H9 (cell line): ENCODE measurements around the gene FHOD1. TPM values are rescaled to one million over a fixed set of nuclear protein-coding genes. Genes with fewer than 3 reads are reported as not detected.

Experiments used
- DNase-seq: peaks from one replicate; pipeline ENCODE4 v3.0.0-alpha.2; 2017
- H2AFZ ChIP-seq: one replicate; pipeline ENCODE4 v1.6.1; 2013; ENCODE audit warnings: mild to moderate bottlenecking, low read length, control low read depth, moderate library complexity
- H2AK5ac ChIP-seq: 2 replicates; pipeline ENCODE4 v1.6.1; 2013; ENCODE audit warnings: low read length, control low read depth, mixed read lengths; ENCODE audit not compliant: insufficient read length
- H2BK120ac ChIP-seq: one replicate; pipeline ENCODE4 v1.6.1; 2013; ENCODE audit warnings: low read depth, mild to moderate bottlenecking, low read length, control low read depth, inconsistent platforms; ENCODE audit not compliant: poor library complexity, severe bottlenecking
- H2BK12ac ChIP-seq: 2 replicates; pipeline ENCODE4 v1.6.1; 2013; ENCODE audit warnings: low read length, control low read depth, mixed read lengths, low read depth; ENCODE audit not compliant: insufficient read length
- H2BK15ac ChIP-seq: 2 replicates; pipeline ENCODE4 v1.6.1; 2013; ENCODE audit warnings: low read depth, low read length, control low read depth
- H2BK20ac ChIP-seq: one replicate; pipeline ENCODE4 v1.6.1; 2013; ENCODE audit warnings: low read depth, mild to moderate bottlenecking, low read length, control low read depth, inconsistent platforms; ENCODE audit not compliant: poor library complexity, severe bottlenecking
- H2BK5ac ChIP-seq: 2 replicates; pipeline ENCODE4 v1.6.1; 2013; ENCODE audit warnings: low read length, control low read depth, mixed read lengths; ENCODE audit not compliant: insufficient read length
- H3K14ac ChIP-seq: 2 replicates; pipeline ENCODE4 v1.6.1; 2013; ENCODE audit warnings: low read length, control low read depth; ENCODE audit not compliant: insufficient read depth
- H3K18ac ChIP-seq: 2 replicates; pipeline ENCODE4 v1.6.1; 2013; ENCODE audit warnings: low read depth, mild to moderate bottlenecking, mixed read lengths, low read length, control low read depth; ENCODE audit not compliant: insufficient read length
- H3K23ac ChIP-seq: 2 replicates; pipeline ENCODE4 v1.6.1; 2013; ENCODE audit warnings: low read length, control low read depth, mixed read lengths, low read depth; ENCODE audit not compliant: insufficient read length
- H3K23me2 ChIP-seq: 2 replicates; pipeline ENCODE4 v1.6.1; 2013; ENCODE audit warnings: low read depth, mild to moderate bottlenecking, mixed read lengths, low read length, control low read depth; ENCODE audit not compliant: insufficient read length, poor library complexity, severe bottlenecking
- H3K27ac ChIP-seq: 2 replicates; pipeline ENCODE4 v1.5.1; 2013; ENCODE audit warnings: low read length, control low read depth, mixed read lengths, low read depth; ENCODE audit not compliant: insufficient read length
- H3K27me3 ChIP-seq: 2 replicates; pipeline ENCODE4 v1.6.1; 2013; ENCODE audit warnings: low read length, control low read depth, inconsistent platforms; ENCODE audit not compliant: insufficient read depth
- H3K4ac ChIP-seq: 2 replicates; pipeline ENCODE4 v1.6.1; 2013; ENCODE audit warnings: low read depth, mild to moderate bottlenecking, control low read depth, inconsistent platforms, low read length, moderate library complexity
- H3K4me1 ChIP-seq: 2 replicates; pipeline ENCODE4 v1.6.1; 2013; ENCODE audit warnings: low read length, control low read depth, inconsistent platforms; ENCODE audit not compliant: insufficient read depth
- H3K4me2 ChIP-seq: 2 replicates; pipeline ENCODE4 v1.6.1; 2013; ENCODE audit warnings: low read length, control low read depth, mixed read lengths; ENCODE audit not compliant: insufficient read length, insufficient read depth
- H3K56ac ChIP-seq: 2 replicates; pipeline ENCODE4 v1.6.1; 2013; ENCODE audit warnings: low read depth, mild to moderate bottlenecking, mixed read lengths, low read length, control low read depth; ENCODE audit not compliant: insufficient read length
- H3K79me1 ChIP-seq: 2 replicates; pipeline ENCODE4 v1.6.1; 2013; ENCODE audit warnings: low read depth, mild to moderate bottlenecking, moderate library complexity, low read length, control low read depth, inconsistent platforms; ENCODE audit not compliant: insufficient read depth, poor library complexity, severe bottlenecking
- H3K79me2 ChIP-seq: 2 replicates; pipeline ENCODE4 v1.6.1; 2013; ENCODE audit warnings: low read length, control low read depth, inconsistent platforms; ENCODE audit not compliant: insufficient read depth
- H3K9ac ChIP-seq: 2 replicates; pipeline ENCODE4 v1.6.1; 2013; ENCODE audit warnings: low read length, control low read depth, mixed read lengths; ENCODE audit not compliant: insufficient read length; ENCODE audit errors: extremely low read depth
- H3K9me3 ChIP-seq: one replicate; pipeline ENCODE4 v1.6.1; 2013; ENCODE audit warnings: low read depth, low read length, inconsistent platforms; ENCODE audit not compliant: control insufficient read depth
- H3T11ph ChIP-seq: one replicate; pipeline ENCODE4 v1.6.1; 2013; ENCODE audit warnings: mild to moderate bottlenecking, low read length, control low read depth, inconsistent platforms
- H4K20me1 ChIP-seq: one replicate; pipeline ENCODE4 v1.6.1; 2013; ENCODE audit not compliant: control insufficient read depth, insufficient read length, insufficient read depth
- H4K5ac ChIP-seq: 2 replicates; pipeline ENCODE4 v1.6.1; 2013; ENCODE audit warnings: low read depth, mild to moderate bottlenecking, mixed read lengths, low read length, control low read depth; ENCODE audit not compliant: insufficient read length
- H4K8ac ChIP-seq: replicated peaks from 2 replicates; pipeline ENCODE4 v1.6.1; 2013; ENCODE audit warnings: low read length, control low read depth, mixed read lengths, low read depth; ENCODE audit not compliant: insufficient read length
- H4K91ac ChIP-seq: 2 replicates; pipeline ENCODE4 v1.6.1; 2013; ENCODE audit warnings: low read depth, mild to moderate bottlenecking, moderate library complexity, mixed read lengths, low read length, control low read depth; ENCODE audit not compliant: insufficient read length
- H3K27ac Mint-ChIP-seq, 3 experiments: 2 replicates in 2 of 3; 3 replicates in 1 of 3; pipeline ENCODE4 v1.8.0; 2020 to 2021; ENCODE audit warnings: mixed read lengths in 3 of 3, mild to moderate bottlenecking in 1 of 3, moderate library complexity in 1 of 3
- H3K27me3 Mint-ChIP-seq: 2 replicates; pipeline ENCODE4 v1.8.0; 2021; ENCODE audit warnings: low read depth, mild to moderate bottlenecking, moderate library complexity, mixed read lengths
- H3K36me3 Mint-ChIP-seq, 3 experiments: 2 replicates in 2 of 3; 3 replicates in 1 of 3; pipeline ENCODE4 v1.8.0; 2020 to 2021; ENCODE audit warnings: low read depth in 3 of 3, mixed read lengths in 3 of 3; ENCODE audit not compliant: insufficient read depth in 1 of 3
- H3K4me1 Mint-ChIP-seq, 2 experiments: 2 replicates each; pipeline ENCODE4 v1.8.0; 2020; ENCODE audit warnings: mixed read lengths in 2 of 2
- H3K4me3 Mint-ChIP-seq, 2 experiments: 2 replicates in 1 of 2; 3 replicates in 1 of 2; pipeline ENCODE4 v1.8.0; 2020 to 2021; ENCODE audit warnings: mild to moderate bottlenecking in 2 of 2, mixed read lengths in 2 of 2, moderate library complexity in 1 of 2
- H3K9me3 Mint-ChIP-seq, 2 experiments: 2 replicates in 1 of 2; 3 replicates in 1 of 2; pipeline ENCODE4 v1.8.0; 2020; ENCODE audit warnings: mild to moderate bottlenecking in 2 of 2, mixed read lengths in 2 of 2, moderate library complexity in 1 of 2
- CTCF ChIP-seq: fragments of 200-600 bp; sonication (generic); conservative IDR thresholded peaks from 3 replicates; pipeline ENCODE4 v1.8.0; 2021; ENCODE audit warnings: antibody characterized with exemption, mild to moderate bottlenecking
- WGBS: extraction: QIAGEN DNeasy Blood & Tissue Kit; methylation state at CpG from one replicate; pipeline ENCODE4 v1.1.7; 2013; ENCODE audit warnings: missing lambda C conversion rate, low lambda C conversion rate, mixed read lengths; ENCODE audit not compliant: insufficient read length; ENCODE audit errors: extremely low coverage; 5-methylcytosine and 5-hydroxymethylcytosine counted together
- total RNA-seq: library from RNA; stranded (reverse); gene quantifications from 2 replicates; pipeline ENCODE4 v1.2.1, GENCODE V29; 2021

The FHOD1 gene
- total RNA-seq, 1 experiment from 2014 or later: 67.0 TPM

GRCh38 chr16:67270931-67271338, 23.7 kb upstream of the FHOD1 start:
- H3K9ac ChIP-seq: no peak overlapping the region
- H3K27me3 Mint-ChIP-seq: peaks cover 3% of the 10 kb centered on the region
- H2BK12ac ChIP-seq: no peak overlapping the region
- H3K27ac ChIP-seq: no peak overlapping the region
- no peaks in the 10 kb centered on the region for H3K79me1 ChIP-seq
- no peak overlapping the region for H3K56ac ChIP-seq
- H3K4ac ChIP-seq: no peak overlapping the region
- H3K23ac ChIP-seq: no peak overlapping the region
- H3K23me2 ChIP-seq: no peaks in the 10 kb centered on the region
- H2BK20ac ChIP-seq: no peak overlapping the region
- H3K9me3 ChIP-seq: no peaks in the 10 kb centered on the region
- H4K91ac ChIP-seq: no peak overlapping the region
- no peak overlapping the region for H2BK5ac ChIP-seq
- H3K18ac ChIP-seq: no peak overlapping the region
- no peaks in the 10 kb centered on the region for H4K20me1 ChIP-seq
- TF ChIP-seq CTCF: no peak
- H3K36me3 Mint-ChIP-seq: no peaks in the 10 kb centered on the region; a peak in 1 of 7 replicates
- H3T11ph ChIP-seq: no peak overlapping the region
- no peak overlapping the region for H3K4me2 ChIP-seq
- H3K79me2 ChIP-seq: no peaks in the 10 kb centered on the region
- H2BK120ac ChIP-seq: no peak overlapping the region
- no peaks in the 10 kb centered on the region for H3K9me3 Mint-ChIP-seq
- no peak overlapping the region for H3K4me3 Mint-ChIP-seq
- DNase-seq: no peak
- no peak overlapping the region for H2AK5ac ChIP-seq
- H3K14ac ChIP-seq: no peak overlapping the region
- no peak overlapping the region for H2BK15ac ChIP-seq
- H3K27me3 ChIP-seq: no peaks in the 10 kb centered on the region; the same call in 1 of the 2 replicates
- no peak overlapping the region for H4K8ac ChIP-seq
- H3K27ac Mint-ChIP-seq: peak overlapping the region in 1 of 3 experiments; percentile 18; a peak in 1 of 7 replicates
- no peak overlapping the region for H2AFZ ChIP-seq
- no peaks in the 10 kb centered on the region for H3K4me1 ChIP-seq
- peaks cover 0 to 4% of the 10 kb centered on the region in 2 experiments; a peak in 1 of 4 replicates for H3K4me1 Mint-ChIP-seq
- no peak overlapping the region for H4K5ac ChIP-seq
- no CpG with 5 or more reads among the region's 11 CpGs for WGBS
